Activated CD4-positive, alpha-beta memory T cell treated with anti-CD3 and anti-CD28 coated beads for 36 hours (primary cell): ENCODE results near the gene NCKAP5L. TPM values are rescaled to one million over a fixed set of nuclear protein-coding genes. Genes with fewer than 3 reads are reported as not detected.

Experiments
- CTCF ChIA-PET: fragments of 350-600 bp; sonication (Branson Sonifier 250); formaldehyde crosslinking; loops from one replicate; lab custom pipeline; 2021; ENCODE audit warnings: antibody characterized with exemption, inconsistent platforms; lab: Charles Lee
- POLR2A ChIA-PET: fragments of 350-600 bp; sonication (Branson Sonifier 250); formaldehyde crosslinking; loops from one replicate; lab custom pipeline; 2021; ENCODE audit warnings: antibody characterized with exemption; lab: Charles Lee
- DNase-seq: peaks from one replicate; pipeline ENCODE4 v3.0.0-alpha.2; 2020
- H3K27ac Mint-ChIP-seq: one replicate; pipeline ENCODE4 v1.8.0; 2021; ENCODE audit warnings: mixed read lengths
- H3K27me3 Mint-ChIP-seq: one replicate; pipeline ENCODE4 v1.8.0; 2021; ENCODE audit warnings: mixed read lengths
- H3K36me3 Mint-ChIP-seq: one replicate; pipeline ENCODE4 v1.8.0; 2021; ENCODE audit warnings: mixed read lengths
- H3K4me1 Mint-ChIP-seq: one replicate; pipeline ENCODE4 v1.8.0; 2021; ENCODE audit warnings: low read depth, mixed read lengths
- H3K4me3 Mint-ChIP-seq: one replicate; pipeline ENCODE4 v1.8.0; 2021; ENCODE audit warnings: mild to moderate bottlenecking, mixed read lengths
- H3K9me3 Mint-ChIP-seq: one replicate; pipeline ENCODE4 v1.8.0; 2021; ENCODE audit warnings: mixed read lengths
- intact Hi-C: fragments of 100-400 bp; cut with micrococcal nuclease; formaldehyde crosslinking; loops from one replicate; pipeline ENCODE4 v1.15.1; 2023
- total RNA-seq, 2 experiments: library from RNA; stranded (reverse); gene quantifications; one replicate each; pipeline ENCODE4 v1.2.3, GENCODE V29; 2021

The NCKAP5L gene
- total RNA-seq, 2 experiments from 2014 or later: 2.9 to 3.0 TPM

- Mint-ChIP-seq H3K9me3 (no peaks in the 10 kb centered on the region), H3K27me3 (no peaks in the 10 kb centered on the region), H3K27ac (peak overlapping the region; percentile 60), H3K36me3 (peaks cover 41% of the 10 kb centered on the region), H3K4me1 (peaks cover 53% of the 10 kb centered on the region), H3K4me3 (no peak overlapping the region)
- POLR2A ChIA-PET: interaction anchor here (1.1 kb wide), 1 partner anchor 16 kb away, joined by 3 read pairs; no protein-coding TSS in a partner anchor
- CTCF ChIA-PET: interaction anchor here (0.6 to 10.2 kb wide), 4 partner anchors 10 to 27 kb away, joined by 3 to 136 read pairs (median 34); partner anchors contain the start of gene TMBIM6
- DNase-seq: no peak
- intact Hi-C loops: no loop called here
Measured at GRCh38 chr12:49766115-49766455, 62.1 kb downstream of the NCKAP5L start.

DNA sequence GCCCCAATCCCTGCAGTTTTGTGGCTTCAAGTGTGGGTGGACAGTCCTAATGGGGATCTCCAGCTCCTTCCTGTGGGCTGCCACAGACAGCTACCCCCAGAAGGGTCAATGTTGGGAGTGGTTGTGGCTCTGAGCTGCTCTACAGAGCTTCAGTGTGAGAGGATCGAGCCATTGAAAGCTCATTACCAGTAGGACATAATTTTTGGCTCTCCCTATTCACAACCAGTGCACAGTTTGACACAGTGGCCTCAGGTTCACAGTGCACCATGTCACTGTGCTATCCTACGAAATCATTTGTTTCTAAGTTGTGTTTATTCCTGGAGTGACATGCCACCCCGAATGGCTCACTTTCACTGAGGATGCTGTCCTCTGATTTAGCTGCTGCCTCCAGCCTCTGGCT, 64.1 kb downstream of the NCKAP5L start:
- intact Hi-C loops: loop anchor here (5.0 kb wide), 1 partner anchor 78 kb away; the partner anchor contains the start of gene BCDIN3D
- Mint-ChIP-seq H3K4me3 (no peak overlapping the region), H3K9me3 (no peaks in the 10 kb centered on the region), H3K27me3 (no peaks in the 10 kb centered on the region), H3K36me3 (peaks cover 44% of the 10 kb centered on the region), H3K27ac (peak overlapping the region; percentile 95), H3K4me1 (peaks cover 56% of the 10 kb centered on the region)
- ChIA-PET CTCF (interaction anchor here (1.3 to 10.2 kb wide), 7 partner anchors 9 to 128 kb away, joined by 5 to 136 read pairs (median 48); partner anchors contain the start of gene TMBIM6), POLR2A (interaction anchor here (1.0 to 4.4 kb wide), 2 partner anchors 23 to 127 kb away, joined by 3 to 27 read pairs; partner anchors contain the start of gene TMBIM6)
- no peak for DNase-seq

- intact Hi-C loops: loop anchor here (2.0 to 5.0 kb wide), 2 partner anchors 16 to 79 kb away; partner anchors contain the start of gene BCDIN3D
- Mint-ChIP-seq H3K9me3 (no peaks in the 10 kb centered on the region), H3K27ac (peak overlapping the region; percentile 95), H3K4me1 (peaks cover 59% of the 10 kb centered on the region), H3K4me3 (peak overlapping the region; percentile 49), H3K27me3 (no peaks in the 10 kb centered on the region), H3K36me3 (peaks cover 54% of the 10 kb centered on the region)
- DNase-seq: peak; percentile 89
- POLR2A ChIA-PET: interaction anchor here (0.5 to 4.4 kb wide), 6 partner anchors 8 to 251 kb away, joined by 3 to 27 read pairs (median 5); partner anchors contain the start of gene TMBIM6
- CTCF ChIA-PET: interaction anchor here (0.7 to 10.2 kb wide), 23 partner anchors 10 to 204 kb away, joined by 3 to 136 read pairs (median 6); partner anchors contain the start of genes NCKAP5L, PRPF40B and TMBIM6
Measured at GRCh38 chr12:49763006-49763591, 65.1 kb downstream of the NCKAP5L start.

DNA sequence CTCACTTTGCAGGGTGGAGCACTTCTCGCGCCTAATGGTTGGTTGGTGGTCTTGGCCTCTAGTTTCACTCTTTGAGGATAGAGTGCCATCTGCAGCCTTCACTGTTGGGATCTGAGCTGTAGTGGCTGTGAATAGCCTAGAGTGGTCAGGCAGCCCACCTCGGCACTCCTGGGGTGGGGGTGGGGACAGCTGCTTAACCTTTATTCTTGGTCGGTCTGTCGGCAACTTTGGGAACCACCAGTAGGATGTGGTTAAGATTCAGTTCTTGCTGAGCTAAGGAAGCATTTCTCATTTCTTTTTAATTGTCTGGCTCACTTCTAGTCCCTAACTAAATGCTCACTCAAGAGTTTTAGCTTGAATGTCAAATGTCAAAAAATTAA, 65.8 kb downstream of the NCKAP5L start:
- DNase-seq: peak; percentile 54
- ChIA-PET POLR2A (interaction anchor here (0.5 to 4.4 kb wide), 6 partner anchors 9 to 251 kb away, joined by 3 to 27 read pairs (median 5); partner anchors contain the start of gene TMBIM6), CTCF (interaction anchor here (0.6 to 10.2 kb wide), 28 partner anchors 9 to 779 kb away, joined by 3 to 136 read pairs (median 4); partner anchors contain the start of genes NCKAP5L, PRPF40B and TMBIM6)
- Mint-ChIP-seq H3K9me3 (no peaks in the 10 kb centered on the region), H3K4me1 (peaks cover 57% of the 10 kb centered on the region), H3K27ac (peak overlapping the region; percentile 95), H3K36me3 (peaks cover 60% of the 10 kb centered on the region), H3K4me3 (no peak overlapping the region), H3K27me3 (no peaks in the 10 kb centered on the region)
- intact Hi-C loops: loop anchor here (1.0 to 5.0 kb wide), 5 partner anchors 8 to 80 kb away; partner anchors contain the start of genes BCDIN3D and TMBIM6

DNA sequence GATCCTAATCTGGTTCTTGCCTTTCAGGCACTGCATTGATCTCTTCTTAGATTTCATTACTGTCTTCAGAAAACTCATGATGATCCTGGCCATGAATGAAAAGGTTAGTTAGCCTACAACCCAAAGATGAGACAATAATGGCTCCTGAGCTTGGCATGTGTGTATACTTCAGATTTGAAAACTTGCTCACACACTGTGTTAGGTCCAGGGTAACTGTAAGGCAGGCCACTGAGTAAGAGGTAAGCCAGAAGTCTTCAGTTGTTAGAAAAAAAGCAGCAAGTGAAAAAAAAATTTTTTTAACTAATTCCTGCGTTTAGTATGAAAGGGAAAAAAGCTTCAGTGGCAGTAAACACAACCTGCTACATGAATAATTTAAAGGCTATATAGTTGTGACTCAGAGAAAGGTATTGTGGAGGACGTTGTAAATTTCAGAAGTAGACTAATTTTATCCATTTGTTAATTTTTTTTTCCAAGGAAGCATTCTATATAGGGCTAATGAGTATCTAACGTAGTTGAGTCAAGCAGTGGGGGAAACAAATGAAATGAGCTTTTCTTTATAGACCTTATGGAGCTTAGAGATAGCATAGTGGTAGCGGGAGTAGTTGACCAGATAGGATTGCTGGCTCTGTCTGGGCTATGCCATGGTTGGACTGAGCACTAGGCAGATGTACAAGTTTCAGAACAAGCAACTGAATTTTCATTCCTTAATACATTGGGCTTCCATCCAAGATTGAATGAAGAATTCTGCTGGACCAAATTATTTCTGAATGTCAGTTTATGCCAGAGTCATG, 66.3 kb downstream of the NCKAP5L start:
- POLR2A ChIA-PET: interaction anchor here (0.6 to 4.4 kb wide), 6 partner anchors 12 to 252 kb away, joined by 3 to 27 read pairs (median 5); partner anchors contain the start of gene TMBIM6
- intact Hi-C loops: loop anchor here (1.0 to 5.0 kb wide), 5 partner anchors 8 to 80 kb away; partner anchors contain the start of genes BCDIN3D and TMBIM6
- CTCF ChIA-PET: interaction anchor here (0.6 to 10.2 kb wide), 28 partner anchors 9 to 780 kb away, joined by 3 to 136 read pairs (median 4); partner anchors contain the start of genes NCKAP5L, PRPF40B and TMBIM6
- peak overlapping the region; percentile 95 for H3K27ac Mint-ChIP-seq
- DNase-seq: no peak
- no peaks in the 10 kb centered on the region for H3K9me3 Mint-ChIP-seq
- H3K4me1 Mint-ChIP-seq: peaks cover 55% of the 10 kb centered on the region
- no peaks in the 10 kb centered on the region for H3K27me3 Mint-ChIP-seq
- H3K36me3 Mint-ChIP-seq: peaks cover 66% of the 10 kb centered on the region
- H3K4me3 Mint-ChIP-seq: no peak overlapping the region

GRCh38 chr12:49750996-49751393, 77.2 kb downstream of the NCKAP5L start:
- POLR2A ChIA-PET: interaction anchor here (1.4 to 4.1 kb wide), 4 partner anchors 10 to 16 kb away, joined by 3 to 27 read pairs (median 20); partner anchors contain the start of gene TMBIM6
- intact Hi-C loops: loop anchor here (1.0 to 10.0 kb wide), 7 partner anchors 10 to 1571 kb away; partner anchors contain the start of genes BIN2, SLC11A2 and TMBIM6
- no peaks in the 10 kb centered on the region for H3K27me3 Mint-ChIP-seq
- CTCF ChIA-PET: interaction anchor here (1.6 to 8.5 kb wide), 5 partner anchors 10 to 26 kb away, joined by 6 to 74 read pairs (median 33); partner anchors contain the start of gene TMBIM6
- peak overlapping the region; percentile 54 for H3K4me3 Mint-ChIP-seq
- H3K27ac Mint-ChIP-seq: peak overlapping the region; percentile 92
- H3K36me3 Mint-ChIP-seq: peaks cover 50% of the 10 kb centered on the region
- no peaks in the 10 kb centered on the region for H3K9me3 Mint-ChIP-seq
- H3K4me1 Mint-ChIP-seq: peaks cover 85% of the 10 kb centered on the region
- no peak for DNase-seq

GRCh38 chr12:49750027-49750995, 77.9 kb downstream of the NCKAP5L start:
- POLR2A ChIA-PET: interaction anchor here (0.7 to 2.4 kb wide), 4 partner anchors 9 to 764 kb away, joined by 3 to 26 read pairs (median 8); partner anchors contain the start of gene TMBIM6
- H3K4me1 Mint-ChIP-seq: peaks cover 86% of the 10 kb centered on the region
- intact Hi-C loops: loop anchor here (1.0 to 10.0 kb wide), 7 partner anchors 9 to 1572 kb away; partner anchors contain the start of genes BIN2, SLC11A2 and TMBIM6
- no peaks in the 10 kb centered on the region for H3K27me3 Mint-ChIP-seq
- no peaks in the 10 kb centered on the region for H3K9me3 Mint-ChIP-seq
- DNase-seq: peak; percentile 77
- CTCF ChIA-PET: interaction anchor here (1.6 to 8.5 kb wide), 3 partner anchors 9 to 27 kb away, joined by 6 to 74 read pairs (median 23); partner anchors contain the start of gene TMBIM6
- peak overlapping the region; percentile 54 for H3K4me3 Mint-ChIP-seq
- peaks cover 46% of the 10 kb centered on the region for H3K36me3 Mint-ChIP-seq
- H3K27ac Mint-ChIP-seq: peak overlapping the region; percentile 92

GRCh38 chr12:49748800-49749199, 79.4 kb downstream of the NCKAP5L start:
- no peak for DNase-seq
- no peaks in the 10 kb centered on the region for H3K27me3 Mint-ChIP-seq
- intact Hi-C loops: loop anchor here (10.0 kb wide), 1 partner anchor 484 kb away; the partner anchor contains the start of gene TUBA1C
- no peaks in the 10 kb centered on the region for H3K9me3 Mint-ChIP-seq
- peak overlapping the region; percentile 92 for H3K27ac Mint-ChIP-seq
- H3K36me3 Mint-ChIP-seq: peaks cover 44% of the 10 kb centered on the region
- H3K4me1 Mint-ChIP-seq: peaks cover 92% of the 10 kb centered on the region
- POLR2A ChIA-PET: interaction anchor here (0.6 to 2.4 kb wide), 3 partner anchors 7 to 485 kb away, joined by 4 to 26 read pairs (median 13); partner anchors contain the start of gene TMBIM6
- peak overlapping the region; percentile 54 for H3K4me3 Mint-ChIP-seq
- CTCF ChIA-PET: interaction anchor here (0.6 to 8.5 kb wide), 10 partner anchors 8 to 391 kb away, joined by 3 to 74 read pairs (median 4); partner anchors contain the start of gene TMBIM6

DNA sequence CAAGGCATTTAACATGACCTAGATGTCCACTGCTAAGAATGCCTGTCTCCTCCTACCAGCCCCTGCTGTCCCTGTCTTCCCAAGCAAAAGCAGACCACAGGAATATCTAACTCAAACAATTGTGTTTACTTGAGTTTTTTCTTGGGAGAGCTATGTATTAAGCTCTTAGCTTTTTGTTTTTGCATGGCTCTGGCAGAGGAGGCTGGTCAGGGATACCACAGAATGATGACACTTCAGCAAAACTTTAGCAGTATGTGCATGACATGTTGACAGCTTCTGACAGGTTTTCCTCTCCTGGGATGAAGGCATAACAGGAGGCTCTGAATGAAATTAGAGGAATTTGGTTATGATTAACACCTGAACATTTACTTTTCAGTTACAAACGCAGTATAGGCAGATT, 79.9 kb downstream of the NCKAP5L start:
- Mint-ChIP-seq H3K4me3 (peak overlapping the region; percentile 20), H3K27me3 (no peaks in the 10 kb centered on the region), H3K4me1 (peaks cover 92% of the 10 kb centered on the region), H3K9me3 (no peaks in the 10 kb centered on the region), H3K36me3 (peaks cover 44% of the 10 kb centered on the region), H3K27ac (peak overlapping the region; percentile 92)
- intact Hi-C loops: loop anchor here (10.0 kb wide), 1 partner anchor 484 kb away; the partner anchor contains the start of gene TUBA1C
- ChIA-PET POLR2A (interaction anchor here (0.6 kb wide), 1 partner anchor 484 kb away, joined by 4 read pairs; no protein-coding TSS in a partner anchor), CTCF (interaction anchor here (0.5 to 8.5 kb wide), 11 partner anchors 11 to 1069 kb away, joined by 3 to 74 read pairs (median 3); no protein-coding TSS in a partner anchor)
- no peak for DNase-seq
